Dendritic cell treated with granulocyte-macrophage colony-stimulating factor and Interleukin-4, amounts not matched to agents 40 ng/mL and 50 ng/mL, for 4 days (primary cell): ENCODE measurements around the gene LACRT.

Experiments
- H3K27ac Mint-ChIP-seq: one replicate; pipeline ENCODE4 v1.8.0; 2022; ENCODE audit warnings: mild to moderate bottlenecking, mixed read lengths
- H3K27me3 Mint-ChIP-seq: one replicate; pipeline ENCODE4 v1.8.0; 2022; ENCODE audit warnings: mild to moderate bottlenecking, mixed read lengths
- H3K36me3 Mint-ChIP-seq: one replicate; pipeline ENCODE4 v1.8.0; 2022; ENCODE audit warnings: low read depth, mixed read lengths
- H3K4me1 Mint-ChIP-seq: one replicate; pipeline ENCODE4 v1.8.0; 2022; ENCODE audit warnings: low read depth, mixed read lengths
- H3K4me3 Mint-ChIP-seq: one replicate; pipeline ENCODE4 v1.8.0; 2022; ENCODE audit warnings: mild to moderate bottlenecking, moderate library complexity, mixed read lengths
- H3K9me3 Mint-ChIP-seq: one replicate; pipeline ENCODE4 v1.8.0; 2022; ENCODE audit warnings: mixed read lengths
- intact Hi-C: fragments of 100-400 bp; cut with micrococcal nuclease; formaldehyde crosslinking; loops from one replicate; pipeline ENCODE4 v1.15.0; 2022

LACRT gene

GRCh38 chr12:54603173-54603814 is 31.4 kb downstream of the LACRT start:
- H3K9me3 Mint-ChIP-seq = no peaks in the 10 kb centered on the region
- no peak overlapping the region for H3K4me3 Mint-ChIP-seq
- H3K4me1 Mint-ChIP-seq = no peaks in the 10 kb centered on the region
- peaks cover 22% of the 10 kb centered on the region for H3K27me3 Mint-ChIP-seq
- intact Hi-C loops = loop anchor here (10.0 kb wide), 1 partner anchor 352 kb away; no protein-coding TSS in a partner anchor
- H3K36me3 Mint-ChIP-seq = no peaks in the 10 kb centered on the region
- H3K27ac Mint-ChIP-seq = no peak overlapping the region

GRCh38 chr12:54602661-54603060 is 32.0 kb downstream of the LACRT start:
- Mint-ChIP-seq H3K9me3 (no peaks in the 10 kb centered on the region), H3K36me3 (no peaks in the 10 kb centered on the region), H3K27me3 (peaks cover 20% of the 10 kb centered on the region), H3K27ac (no peak overlapping the region), H3K4me1 (no peaks in the 10 kb centered on the region), H3K4me3 (no peak overlapping the region)
- intact Hi-C loops = loop anchor here (10.0 kb wide), 1 partner anchor 352 kb away; no protein-coding TSS in a partner anchor

- H3K36me3 Mint-ChIP-seq = no peaks in the 10 kb centered on the region
- H3K4me3 Mint-ChIP-seq = no peak overlapping the region
- H3K9me3 Mint-ChIP-seq = no peaks in the 10 kb centered on the region
- no peaks in the 10 kb centered on the region for H3K4me1 Mint-ChIP-seq
- H3K27ac Mint-ChIP-seq = no peak overlapping the region
- intact Hi-C loops = loop anchor here (10.0 kb wide), 1 partner anchor 353 kb away; no protein-coding TSS in a partner anchor
- H3K27me3 Mint-ChIP-seq = peaks cover 19% of the 10 kb centered on the region
Observed at GRCh38 chr12:54601841-54602240, 32.9 kb downstream of the LACRT start.

- Mint-ChIP-seq H3K27me3 (peaks cover 23% of the 10 kb centered on the region), H3K9me3 (no peaks in the 10 kb centered on the region), H3K4me1 (no peaks in the 10 kb centered on the region), H3K4me3 (no peak overlapping the region), H3K36me3 (no peaks in the 10 kb centered on the region), H3K27ac (no peak overlapping the region)
- intact Hi-C loops = no loop called here
Observed at GRCh38 chr12:54598970-54599369, 35.7 kb downstream of the LACRT start.

- no peaks in the 10 kb centered on the region for H3K9me3 Mint-ChIP-seq
- no peaks in the 10 kb centered on the region for H3K4me1 Mint-ChIP-seq
- peaks cover 30% of the 10 kb centered on the region for H3K27me3 Mint-ChIP-seq
- H3K27ac Mint-ChIP-seq = no peak overlapping the region
- intact Hi-C loops = no loop called here
- no peak overlapping the region for H3K4me3 Mint-ChIP-seq
- no peaks in the 10 kb centered on the region for H3K36me3 Mint-ChIP-seq
Observed at GRCh38 chr12:54596526-54596946, 38.2 kb downstream of the LACRT start.

- intact Hi-C loops = no loop called here
- peaks cover 37% of the 10 kb centered on the region for H3K27me3 Mint-ChIP-seq
- no peaks in the 10 kb centered on the region for H3K9me3 Mint-ChIP-seq
- no peaks in the 10 kb centered on the region for H3K4me1 Mint-ChIP-seq
- H3K27ac Mint-ChIP-seq = no peak overlapping the region
- H3K4me3 Mint-ChIP-seq = no peak overlapping the region
- H3K36me3 Mint-ChIP-seq = no peaks in the 10 kb centered on the region
Observed at GRCh38 chr12:54595471-54595870, 39.2 kb downstream of the LACRT start.

GRCh38 chr12:54593725-54594124 is 41.0 kb downstream of the LACRT start:
- H3K4me3 Mint-ChIP-seq = no peak overlapping the region
- peaks cover 6% of the 10 kb centered on the region for H3K4me1 Mint-ChIP-seq
- H3K27ac Mint-ChIP-seq = no peak overlapping the region

GRCh38 chr12:54593135-54593534 is 41.6 kb downstream of the LACRT start:
- no peaks in the 10 kb centered on the region for H3K36me3 Mint-ChIP-seq
- H3K27ac Mint-ChIP-seq = no peak overlapping the region
- no peak overlapping the region for H3K4me3 Mint-ChIP-seq
- peaks cover 43% of the 10 kb centered on the region for H3K27me3 Mint-ChIP-seq
- intact Hi-C loops = no loop called here
- H3K4me1 Mint-ChIP-seq = peaks cover 9% of the 10 kb centered on the region
- no peaks in the 10 kb centered on the region for H3K9me3 Mint-ChIP-seq

More at GRCh38 chr12:54593725-54594124, 41.0 kb downstream of the LACRT start:
- H3K9me3 Mint-ChIP-seq = no peaks in the 10 kb centered on the region
- intact Hi-C loops = no loop called here
- no peaks in the 10 kb centered on the region for H3K36me3 Mint-ChIP-seq
- H3K27me3 Mint-ChIP-seq = peaks cover 43% of the 10 kb centered on the region

- intact Hi-C loops = no loop called here
- H3K27me3 Mint-ChIP-seq = peaks cover 51% of the 10 kb centered on the region
- H3K9me3 Mint-ChIP-seq = no peaks in the 10 kb centered on the region
- no peak overlapping the region for H3K4me3 Mint-ChIP-seq
- no peaks in the 10 kb centered on the region for H3K36me3 Mint-ChIP-seq
- H3K4me1 Mint-ChIP-seq = peaks cover 9% of the 10 kb centered on the region
- no peak overlapping the region for H3K27ac Mint-ChIP-seq
Observed at GRCh38 chr12:54592316-54592715, 42.4 kb downstream of the LACRT start.

- Mint-ChIP-seq H3K4me1 (peaks cover 9% of the 10 kb centered on the region), H3K27ac (no peak overlapping the region), H3K9me3 (no peaks in the 10 kb centered on the region), H3K36me3 (no peaks in the 10 kb centered on the region), H3K4me3 (no peak overlapping the region), H3K27me3 (peaks cover 56% of the 10 kb centered on the region)
- intact Hi-C loops = no loop called here
Observed at GRCh38 chr12:54590978-54591591, 43.6 kb downstream of the LACRT start.

- H3K4me3 Mint-ChIP-seq = no peak overlapping the region
- H3K36me3 Mint-ChIP-seq = no peaks in the 10 kb centered on the region
- no peak overlapping the region for H3K27ac Mint-ChIP-seq
- peaks cover 9% of the 10 kb centered on the region for H3K4me1 Mint-ChIP-seq
- H3K9me3 Mint-ChIP-seq = no peaks in the 10 kb centered on the region
- H3K27me3 Mint-ChIP-seq = peaks cover 61% of the 10 kb centered on the region
- intact Hi-C loops = no loop called here
Observed at GRCh38 chr12:54589964-54590363, 44.7 kb downstream of the LACRT start.

- no peak overlapping the region for H3K27ac Mint-ChIP-seq
- intact Hi-C loops = no loop called here
- peak overlapping the region; percentile 56 for H3K4me3 Mint-ChIP-seq
- peaks cover 70% of the 10 kb centered on the region for H3K27me3 Mint-ChIP-seq
- peaks cover 9% of the 10 kb centered on the region for H3K4me1 Mint-ChIP-seq
- no peaks in the 10 kb centered on the region for H3K9me3 Mint-ChIP-seq
- no peaks in the 10 kb centered on the region for H3K36me3 Mint-ChIP-seq
Observed at GRCh38 chr12:54588890-54589267, 45.8 kb downstream of the LACRT start.

GRCh38 chr12:54588110-54588889 is 46.4 kb downstream of the LACRT start, which contains the start of gene PPP1R1A:
PPP1R1A (minus strand) TSS chr12:54588659; CDS start chr12:54588488, 171 bp downstream.
- H3K4me3 Mint-ChIP-seq = peak within 1 kb of the TSS; percentile 56
- H3K36me3 Mint-ChIP-seq = no peaks in the 10 kb centered on the region
- H3K9me3 Mint-ChIP-seq = no peaks in the 10 kb centered on the region
- H3K27me3 Mint-ChIP-seq = peaks cover 75% of the 10 kb centered on the region
- H3K27ac Mint-ChIP-seq = no peak within 1 kb of the TSS
- intact Hi-C loops = no loop called here
- peaks cover 9% of the 10 kb centered on the region for H3K4me1 Mint-ChIP-seq

GRCh38 chr12:54587315-54587873 is 47.3 kb downstream of the LACRT start:
- H3K4me1 Mint-ChIP-seq = peaks cover 9% of the 10 kb centered on the region
- no peaks in the 10 kb centered on the region for H3K9me3 Mint-ChIP-seq
- intact Hi-C loops = no loop called here
- H3K36me3 Mint-ChIP-seq = no peaks in the 10 kb centered on the region
- no peak overlapping the region for H3K27ac Mint-ChIP-seq
- peaks cover 80% of the 10 kb centered on the region for H3K27me3 Mint-ChIP-seq
- no peak overlapping the region for H3K4me3 Mint-ChIP-seq
